ENCODE data around the gene CBLB.

GRCh38 chr3:105731686-105732085, 137.1 kb downstream of the CBLB start:
- TF ChIP-seq, protein P1, sequence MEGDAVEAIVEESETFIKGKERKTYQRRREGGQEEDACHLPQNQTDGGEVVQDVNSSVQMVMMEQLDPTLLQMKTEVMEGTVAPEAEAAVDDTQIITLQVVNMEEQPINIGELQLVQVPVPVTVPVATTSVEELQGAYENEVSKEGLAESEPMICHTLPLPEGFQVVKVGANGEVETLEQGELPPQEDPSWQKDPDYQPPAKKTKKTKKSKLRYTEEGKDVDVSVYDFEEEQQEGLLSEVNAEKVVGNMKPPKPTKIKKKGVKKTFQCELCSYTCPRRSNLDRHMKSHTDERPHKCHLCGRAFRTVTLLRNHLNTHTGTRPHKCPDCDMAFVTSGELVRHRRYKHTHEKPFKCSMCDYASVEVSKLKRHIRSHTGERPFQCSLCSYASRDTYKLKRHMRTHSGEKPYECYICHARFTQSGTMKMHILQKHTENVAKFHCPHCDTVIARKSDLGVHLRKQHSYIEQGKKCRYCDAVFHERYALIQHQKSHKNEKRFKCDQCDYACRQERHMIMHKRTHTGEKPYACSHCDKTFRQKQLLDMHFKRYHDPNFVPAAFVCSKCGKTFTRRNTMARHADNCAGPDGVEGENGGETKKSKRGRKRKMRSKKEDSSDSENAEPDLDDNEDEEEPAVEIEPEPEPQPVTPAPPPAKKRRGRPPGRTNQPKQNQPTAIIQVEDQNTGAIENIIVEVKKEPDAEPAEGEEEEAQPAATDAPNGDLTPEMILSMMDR (conservative IDR thresholded peaks at IDR 0.05; ENCODE audit: low read length) = no peak
- no peak for TF ChIP-seq EZH2phosphoT487 (IDR thresholded peaks at IDR 0.05; ENCODE audit: borderline replicate concordance)
